NCI-H748 treated with DMSO at 0.1 percent for 48 hours (cell line): ENCODE data around the gene POLR2J2.
"Not testable (repeated sequence)": the region's sequence is repeated elsewhere in the genome, so short reads cannot be mapped to it uniquely, and the experiment has no call there.

Experiments
- DNase-seq: peaks from one replicate; lab custom pipeline; 2025; lab: John Stamatoyannopoulos, UW

POLR2J2 gene

GRCh38 chr7:102671166-102671955, at the start of gene POLR2J2:
Gene POLR2J2 (minus strand): TSS chr7:102671663. CDS start chr7:102671601, 62 bp downstream.
- not testable (repeated sequence) for DNase-seq

GRCh38 chr7:102718491-102718890, 47.0 kb upstream of the POLR2J2 start:
- DNase-seq, result not testable (repeated sequence)

- DNase-seq, result not testable (repeated sequence)
These were observed 44.3 kb upstream of the POLR2J2 start for GRCh38 chr7:102715718-102716117.

- DNase-seq, result not testable (repeated sequence)
These were observed 43.5 kb upstream of the POLR2J2 start for GRCh38 chr7:102714774-102715522.

GRCh38 chr7:102713691-102714080, 42.2 kb upstream of the POLR2J2 start:
- DNase-seq, result not testable (repeated sequence)

GRCh38 chr7:102713011-102713690, 41.7 kb upstream of the POLR2J2 start:
- DNase-seq, result not testable (repeated sequence)

GRCh38 chr7:102698962-102699750, 27.7 kb upstream of the POLR2J2 start:
- not testable (repeated sequence) for DNase-seq

- DNase-seq, result not testable (repeated sequence)
These were observed 26.4 kb upstream of the POLR2J2 start for GRCh38 chr7:102697642-102698512.

- DNase-seq, result not testable (repeated sequence)
These were observed 24.5 kb upstream of the POLR2J2 start for GRCh38 chr7:102696009-102696408.

- DNase-seq, result not testable (repeated sequence)
These were observed 23.6 kb upstream of the POLR2J2 start for GRCh38 chr7:102695033-102695552.

GRCh38 chr7:102694008-102694407, 22.5 kb upstream of the POLR2J2 start:
- DNase-seq, result not testable (repeated sequence)

GRCh38 chr7:102690602-102691001, 19.1 kb upstream of the POLR2J2 start:
- DNase-seq, result not testable (repeated sequence)

- DNase-seq, result not testable (repeated sequence)
These were observed 18.2 kb upstream of the POLR2J2 start for GRCh38 chr7:102689436-102690282.

- not testable (repeated sequence) for DNase-seq
These were observed 17.0 kb upstream of the POLR2J2 start for GRCh38 chr7:102688299-102689036.

- not testable (repeated sequence) for DNase-seq
These were observed 11.1 kb upstream of the POLR2J2 start for GRCh38 chr7:102682560-102682959.

- DNase-seq, result not testable (repeated sequence)
These were observed 9.3 kb upstream of the POLR2J2 start for GRCh38 chr7:102680780-102681179.

- DNase-seq, result not testable (repeated sequence)
These were observed 4.1 kb upstream of the POLR2J2 start for GRCh38 chr7:102675545-102675944.

GRCh38 chr7:102673447-102674067, 2.1 kb upstream of the POLR2J2 start:
- not testable (repeated sequence) for DNase-seq
